HepG2 (cell line): ENCODE data around the gene BRAT1.

Source experiments
- BHLHE40 ChIP-seq: IDR thresholded peaks from 2 replicates; pipeline ENCODE4 v1.6.1; 2011; ENCODE audit warnings: low read length, improper control_type of control experiment
- CCAR2 ChIP-seq: fragments of 200-400 bp; formaldehyde crosslinking; optimal IDR thresholded peaks from 2 replicates; pipeline ENCODE3; 2018; ENCODE audit warnings: low read depth, mild to moderate bottlenecking, low read length, moderate library complexity
- PAX8 ChIP-seq: sonication (generic); formaldehyde crosslinking; IDR thresholded peaks from 2 replicates; pipeline ENCODE4 v1.8.0; 2022; ENCODE audit warnings: mild to moderate bottlenecking, missing genetic modification reagents, borderline replicate concordance
- RBFOX2 ChIP-seq: fragments of 200-400 bp; formaldehyde crosslinking; IDR thresholded peaks from 2 replicates; pipeline ENCODE4 v1.6.1; 2017; ENCODE audit warnings: low read depth, mild to moderate bottlenecking, low read length
- ZFP36 ChIP-seq: fragments of 150-350 bp; IDR thresholded peaks from 2 replicates; pipeline ENCODE4 v1.6.1; 2018; ENCODE audit warnings: borderline replicate concordance, low read length, low read depth; ENCODE audit not compliant: partially characterized antibody
- TF ChIP-seq, protein P1 (sequence below), 2 experiments: sonication (generic) in 1 of 2; formaldehyde crosslinking in 1 of 2; IDR thresholded peaks; 2 replicates each; pipeline versions ENCODE4 v1.5.1 to v1.6.1; 2011 to 2020; ENCODE audit warnings: borderline replicate concordance in 1 of 2, low read depth in 1 of 2, low read length in 1 of 2, mild to moderate bottlenecking in 1 of 2, missing genetic modification reagents in 1 of 2, moderate library complexity in 1 of 2

DNA sequence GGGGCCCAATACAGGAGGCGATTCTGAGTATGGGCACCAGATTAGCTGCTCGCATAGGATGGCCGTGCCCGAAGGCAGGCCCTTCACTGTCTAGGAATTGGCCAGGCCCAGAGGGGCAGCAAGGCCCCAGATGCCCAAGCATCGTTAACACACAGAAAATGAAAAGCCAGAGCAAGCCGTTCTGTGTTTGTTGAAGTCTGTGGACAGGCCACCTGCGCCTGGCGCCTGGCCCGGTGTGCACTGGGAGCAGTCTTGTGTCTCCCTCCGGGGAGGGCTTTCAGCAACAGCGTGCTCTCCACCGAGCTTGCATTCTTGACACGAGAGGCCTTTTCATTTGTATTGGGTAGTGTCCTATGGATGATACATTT, 41.9 kb upstream of the BRAT1 start:
- TF ChIP-seq ZFP36, result no peak
- TF ChIP-seq CCAR2, result no peak
- TF ChIP-seq, protein P1, sequence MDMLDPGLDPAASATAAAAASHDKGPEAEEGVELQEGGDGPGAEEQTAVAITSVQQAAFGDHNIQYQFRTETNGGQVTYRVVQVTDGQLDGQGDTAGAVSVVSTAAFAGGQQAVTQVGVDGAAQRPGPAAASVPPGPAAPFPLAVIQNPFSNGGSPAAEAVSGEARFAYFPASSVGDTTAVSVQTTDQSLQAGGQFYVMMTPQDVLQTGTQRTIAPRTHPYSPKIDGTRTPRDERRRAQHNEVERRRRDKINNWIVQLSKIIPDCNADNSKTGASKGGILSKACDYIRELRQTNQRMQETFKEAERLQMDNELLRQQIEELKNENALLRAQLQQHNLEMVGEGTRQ (IDR thresholded peaks at IDR 0.05; ENCODE audit: low read depth, low read length), result no peak
- TF ChIP-seq, protein P1 (CRISPR knock-in tag; IDR thresholded peaks at IDR 0.05; ENCODE audit: borderline replicate concordance), result no peak
- TF ChIP-seq PAX8 (CRISPR knock-in tag), result no peak
- TF ChIP-seq BHLHE40, result no peak
- no peak for TF ChIP-seq RBFOX2
